Small intestine (tissue), 7 donors: ENCODE results near the gene WDR82. TPM values are rescaled to one million over a fixed set of nuclear protein-coding genes. Genes with fewer than 3 reads are reported as not detected.

ENCODE experiments used
- DNase-seq, 2 donors: peaks; one replicate each; pipeline versions ENCODE4 v3.0.0 to v3.0.0-alpha.2; 2013
- FAIRE-seq: peaks from 2 replicates; lab custom pipeline; 2012; peaks lifted over from hg19 to GRCh38; lab: Jason Lieb, UNC
- H3K27ac ChIP-seq, 3 donors: one replicate each; pipeline ENCODE4 v1.5.1; 2013; ENCODE audit warnings: low read length in 2 of 3, mild to moderate bottlenecking in 2 of 3, control low read depth in 1 of 3, inconsistent platforms in 1 of 3, low read depth in 1 of 3, moderate library complexity in 1 of 3
- H3K27me3 ChIP-seq, 3 donors: one replicate each; pipeline ENCODE4 v1.6.1; 2013; ENCODE audit warnings: low read length in 3 of 3, inconsistent platforms in 1 of 3; ENCODE audit not compliant: control insufficient read depth in 3 of 3, insufficient read depth in 3 of 3
- H3K36me3 ChIP-seq, 3 donors: one replicate each; pipeline ENCODE4 v1.6.1; 2013; ENCODE audit warnings: low read length in 3 of 3, inconsistent platforms in 1 of 3, low read depth in 1 of 3, mild to moderate bottlenecking in 1 of 3, moderate library complexity in 1 of 3; ENCODE audit not compliant: control insufficient read depth in 3 of 3, insufficient read depth in 2 of 3
- H3K4me1 ChIP-seq, 3 donors: one replicate each; pipeline ENCODE4 v1.6.1; 2013; ENCODE audit warnings: low read length in 2 of 3, inconsistent platforms in 1 of 3, low read depth in 1 of 3, mild to moderate bottlenecking in 1 of 3, moderate library complexity in 1 of 3; ENCODE audit not compliant: control insufficient read depth in 3 of 3, insufficient read depth in 2 of 3
- H3K4me3 ChIP-seq, 3 donors: one replicate each; pipeline ENCODE4 v1.5.1; 2013; ENCODE audit warnings: low read length in 3 of 3, control low read depth in 1 of 3, inconsistent platforms in 1 of 3, low read depth in 1 of 3, mild to moderate bottlenecking in 1 of 3, moderate library complexity in 1 of 3
- H3K9me3 ChIP-seq, 2 donors: one replicate each; pipeline ENCODE4 v1.6.1; 2013; ENCODE audit warnings: low read depth in 1 of 2, low read length in 1 of 2; ENCODE audit not compliant: control insufficient read depth in 2 of 2, insufficient read depth in 1 of 2
- WGBS, 3 donors: extraction: QIAGEN DNeasy Blood & Tissue Kit; methylation state at CpG; one replicate each; pipeline ENCODE4 v1.1.7; 2013; 5-methylcytosine and 5-hydroxymethylcytosine counted together
- polyA plus RNA-seq, 4 donors: library from polyadenylated mRNA; stranded (reverse) in 3 of 4; unstranded in 1 of 4; fragments of 200-250 nt in 3 of 4; fragments of 120-200 nt in 1 of 4; gene quantifications; one replicate each; pipeline versions ENCODE4 v1.2.1 to v1.2.3, GENCODE V29; 2013
- donor health status: healthy with polysubstance abuse.
- donor health status: control.
- donor health status: control.
- donor health status: Bipolar disorder and iron deficiency.
- donor health status: healthy.

WDR82 gene
- polyA plus RNA-seq, 4 donors = 25.9 to 64.3 (median 36.1) TPM

- Histone ChIP-seq H3K27me3 (no peaks in the 10 kb centered on the region), H3K4me1 (peaks cover 0 to 52% (median 7%) of the 10 kb centered on the region in 3 donors), H3K9me3 (no peaks in the 10 kb centered on the region), H3K4me3 (no peak overlapping the region), H3K36me3 (peaks cover 0 to 73% (median 6%) of the 10 kb centered on the region in 3 donors), H3K27ac (no peak overlapping the region)
- DNase-seq (no peak), FAIRE-seq (no peak)
- 86 to 89% (median 87%) methylated on average over 10 to 11 of the region's 11 CpGs for WGBS, 3 donors
These were observed 16.1 kb upstream of the WDR82 start for GRCh38 chr3:52294320-52295150.

- Histone ChIP-seq H3K4me3 (no peak overlapping the region), H3K36me3 (peaks cover 0 to 73% (median 6%) of the 10 kb centered on the region in 3 donors), H3K27me3 (no peaks in the 10 kb centered on the region), H3K9me3 (no peaks in the 10 kb centered on the region), H3K4me1 (peaks cover 3 to 52% (median 7%) of the 10 kb centered on the region in 3 donors), H3K27ac (no peak overlapping the region)
- 87 to 91% (median 87%) methylated on average over 17 of the region's 17 CpGs for WGBS, 3 donors
- no peak for DNase-seq
- no peak for FAIRE-seq
These were observed 15.3 kb upstream of the WDR82 start for GRCh38 chr3:52293491-52294319.

GRCh38 chr3:52292247-52293065 is 14.0 kb upstream of the WDR82 start:
- no peaks in the 10 kb centered on the region for H3K9me3 ChIP-seq
- 90 to 92% (median 92%) methylated on average over 20 of the region's 20 CpGs for WGBS, 3 donors
- H3K4me3 ChIP-seq = peak overlapping the region in 2 of 3 donors; percentile 70 to 76
- no peak overlapping the region for H3K27ac ChIP-seq
- peaks cover 0 to 69% (median 6%) of the 10 kb centered on the region in 3 donors for H3K36me3 ChIP-seq
- peaks cover 4 to 46% (median 8%) of the 10 kb centered on the region in 3 donors for H3K4me1 ChIP-seq
- DNase-seq = no peak
- no peak for FAIRE-seq
- H3K27me3 ChIP-seq = no peaks in the 10 kb centered on the region

GRCh38 chr3:52291508-52292181 is 13.2 kb upstream of the WDR82 start:
- peaks cover 0 to 63% (median 6%) of the 10 kb centered on the region in 3 donors for H3K36me3 ChIP-seq
- no peaks in the 10 kb centered on the region for H3K27me3 ChIP-seq
- no peak for FAIRE-seq
- H3K4me3 ChIP-seq = peak overlapping the region in 2 of 3 donors; percentile 70 to 76
- peak; percentile 55 to 67 for DNase-seq
- H3K27ac ChIP-seq = peak overlapping the region in 1 of 3 donors; percentile 33
- no peaks in the 10 kb centered on the region for H3K9me3 ChIP-seq
- 39 to 62% (median 42%) methylated on average over 7 of the region's 7 CpGs for WGBS, 3 donors
- H3K4me1 ChIP-seq = peaks cover 8 to 51% (median 8%) of the 10 kb centered on the region in 3 donors

GRCh38 chr3:52290596-52291507 is 12.4 kb upstream of the WDR82 start:
- 16 to 75% (median 30%) methylated on average over 22 to 23 of the region's 23 CpGs for WGBS, 3 donors
- no peak for FAIRE-seq

GRCh38 chr3:52289747-52290595 is 11.5 kb upstream of the WDR82 start:
- H3K27me3 ChIP-seq = no peaks in the 10 kb centered on the region
- peaks cover 8 to 56% (median 8%) of the 10 kb centered on the region in 3 donors for H3K4me1 ChIP-seq
- FAIRE-seq = no peak
- no peaks in the 10 kb centered on the region for H3K9me3 ChIP-seq
- peak; percentile 95 to 98 for DNase-seq
- peak overlapping the region in 2 of 3 donors; percentile 70 to 76 for H3K4me3 ChIP-seq
- peaks cover 0 to 50% (median 4%) of the 10 kb centered on the region in 3 donors for H3K36me3 ChIP-seq
- 23 to 64% (median 40%) methylated on average over 15 of the region's 15 CpGs for WGBS, 3 donors
- peak overlapping the region; percentile 94 to 100 (median 97) for H3K27ac ChIP-seq

More at GRCh38 chr3:52290596-52291507, 12.4 kb upstream of the WDR82 start:
- Histone ChIP-seq H3K9me3 (no peaks in the 10 kb centered on the region), H3K4me3 (peak overlapping the region in 2 of 3 donors; percentile 70 to 76), H3K36me3 (peaks cover 0 to 59% (median 6%) of the 10 kb centered on the region in 3 donors), H3K4me1 (peaks cover 8 to 54% (median 8%) of the 10 kb centered on the region in 3 donors), H3K27me3 (no peaks in the 10 kb centered on the region), H3K27ac (peak overlapping the region in 2 of 3 donors; percentile 33 to 57)
- peak in 1 of 2 donors; percentile 31 for DNase-seq
